ENCODE data around the gene TMEM97. TPM values are rescaled to one million over a fixed set of nuclear protein-coding genes. Genes with fewer than 3 reads are reported as not detected.
"Not testable (repeated sequence)": the region's sequence is repeated elsewhere in the genome, so short reads cannot be mapped to it uniquely, and the experiment has no call there.

The TMEM97 gene
- total and polyA plus RNA-seq, 11 donors, result 1.4 to 7.9 (median 3.3) TPM

DNA sequence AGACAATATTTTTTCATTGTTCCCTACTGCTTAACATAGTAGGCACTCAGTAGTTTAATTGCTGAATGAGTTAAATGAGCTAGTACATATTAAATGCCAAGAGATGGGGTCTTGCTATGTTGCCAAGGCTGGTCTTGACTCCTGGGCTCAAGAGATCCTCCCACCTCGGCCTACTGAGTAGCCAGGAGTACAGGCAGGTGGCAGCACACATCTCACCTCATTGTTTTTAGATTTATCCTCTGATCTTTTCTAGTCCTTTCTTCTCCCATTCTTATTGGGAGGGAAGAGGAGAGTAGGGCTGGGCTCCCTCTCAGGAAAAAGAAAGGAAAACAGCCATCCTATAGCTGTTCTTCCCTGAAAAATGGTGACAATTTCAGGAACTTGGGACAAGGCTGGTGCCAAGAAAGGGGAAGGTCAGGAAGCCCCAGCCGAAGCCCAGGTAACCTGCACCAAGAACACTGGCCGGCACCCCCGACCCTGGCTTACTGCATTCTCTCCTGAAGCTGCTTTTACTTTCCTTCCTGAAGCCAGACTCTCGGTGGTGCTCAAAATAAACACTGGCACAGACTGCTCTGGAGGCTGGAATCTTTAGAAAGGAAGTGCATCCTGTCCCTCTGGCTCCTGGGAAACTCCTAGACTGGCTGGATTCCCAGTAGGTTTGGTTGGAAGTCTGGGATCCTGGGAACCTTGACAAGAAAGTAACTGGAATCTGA is 19.2 kb downstream of the TMEM97 start:
- DNase-seq (peak in 3 of 5 donors; percentile 50 to 75 (median 65)), ATAC-seq (peak in 1 of 4 donors; percentile 12)
- peak in 1 of 2 donors; percentile 31 for TF ChIP-seq POLR2A (IDR thresholded peaks at IDR 0.05)
- TF ChIP-seq, protein P1, sequence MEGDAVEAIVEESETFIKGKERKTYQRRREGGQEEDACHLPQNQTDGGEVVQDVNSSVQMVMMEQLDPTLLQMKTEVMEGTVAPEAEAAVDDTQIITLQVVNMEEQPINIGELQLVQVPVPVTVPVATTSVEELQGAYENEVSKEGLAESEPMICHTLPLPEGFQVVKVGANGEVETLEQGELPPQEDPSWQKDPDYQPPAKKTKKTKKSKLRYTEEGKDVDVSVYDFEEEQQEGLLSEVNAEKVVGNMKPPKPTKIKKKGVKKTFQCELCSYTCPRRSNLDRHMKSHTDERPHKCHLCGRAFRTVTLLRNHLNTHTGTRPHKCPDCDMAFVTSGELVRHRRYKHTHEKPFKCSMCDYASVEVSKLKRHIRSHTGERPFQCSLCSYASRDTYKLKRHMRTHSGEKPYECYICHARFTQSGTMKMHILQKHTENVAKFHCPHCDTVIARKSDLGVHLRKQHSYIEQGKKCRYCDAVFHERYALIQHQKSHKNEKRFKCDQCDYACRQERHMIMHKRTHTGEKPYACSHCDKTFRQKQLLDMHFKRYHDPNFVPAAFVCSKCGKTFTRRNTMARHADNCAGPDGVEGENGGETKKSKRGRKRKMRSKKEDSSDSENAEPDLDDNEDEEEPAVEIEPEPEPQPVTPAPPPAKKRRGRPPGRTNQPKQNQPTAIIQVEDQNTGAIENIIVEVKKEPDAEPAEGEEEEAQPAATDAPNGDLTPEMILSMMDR (IDR thresholded peaks at IDR 0.05), result peak in 2 of 12 donors; percentile 7 to 19
- peak overlapping the region; percentile 62 to 100 (median 98) for H3K27ac ChIP-seq
- H3K27me3 ChIP-seq, result no peaks in the 10 kb centered on the region
- intact Hi-C loops (cut with DNase I), result loop anchor here in 3 of 10 donors (5.0 to 10.0 kb wide), 3 partner anchors 607 to 617 kb away; partner anchors contain the start of gene PHF12 (in 2 of the 3)
- peaks cover 0 to 62% (median 54%) of the 10 kb centered on the region in 12 donors for H3K4me1 ChIP-seq
- H3K9me3 ChIP-seq, result no peaks in the 10 kb centered on the region
- 28 to 38% (median 33%) methylated on average over 5 of the region's 5 CpGs for WGBS, 4 donors
- peak overlapping the region in 10 of 12 donors; percentile 2 to 97 (median 31) for H3K4me3 ChIP-seq
- peaks cover 0 to 41% (median 39%) of the 10 kb centered on the region in 9 donors for H3K36me3 ChIP-seq

DNA sequence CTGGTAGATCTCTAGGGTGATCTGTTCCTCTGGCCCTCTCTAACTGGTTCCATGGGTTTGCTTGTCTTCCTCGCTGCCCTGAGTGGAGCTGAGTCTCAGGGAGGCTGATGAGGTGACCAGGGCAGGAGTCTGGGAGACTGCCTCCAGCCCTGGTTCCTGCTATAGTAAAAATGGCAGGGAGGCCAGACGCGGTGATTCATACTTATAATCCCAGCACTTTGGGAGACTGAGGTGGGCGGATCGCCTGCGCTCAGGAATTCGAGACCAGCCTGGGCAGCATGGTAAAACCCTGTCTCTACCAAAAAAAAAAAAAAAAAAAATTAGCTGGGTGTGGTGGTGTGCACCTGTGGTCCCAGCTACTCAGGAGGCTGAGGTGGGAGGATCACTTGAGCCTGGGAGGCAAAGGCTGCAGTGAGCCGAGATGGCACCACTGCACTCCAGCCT is 19.8 kb downstream of the TMEM97 start:
- intact Hi-C loops (cut with DNase I), result loop anchor here in 3 of 10 donors (5.0 to 10.0 kb wide), 3 partner anchors 606 to 616 kb away; partner anchors contain the start of gene PHF12 (in 2 of the 3)
- Histone ChIP-seq H3K36me3 (peaks cover 1 to 47% (median 45%) of the 10 kb centered on the region in 9 donors), H3K27ac (peak overlapping the region in 11 of 12 donors; percentile 93 to 100 (median 98)), H3K4me1 (peaks cover 0 to 62% (median 48%) of the 10 kb centered on the region in 12 donors), H3K4me3 (peak overlapping the region in 7 of 12 donors; percentile 15 to 93 (median 25))
- ATAC-seq, H3K9me3 ChIP-seq, DNase-seq, H3K27me3 ChIP-seq: not testable (repeated sequence)
- 69 to 79% (median 75%) methylated on average over 7 to 8 of the region's 8 CpGs for WGBS, 4 donors

DNA sequence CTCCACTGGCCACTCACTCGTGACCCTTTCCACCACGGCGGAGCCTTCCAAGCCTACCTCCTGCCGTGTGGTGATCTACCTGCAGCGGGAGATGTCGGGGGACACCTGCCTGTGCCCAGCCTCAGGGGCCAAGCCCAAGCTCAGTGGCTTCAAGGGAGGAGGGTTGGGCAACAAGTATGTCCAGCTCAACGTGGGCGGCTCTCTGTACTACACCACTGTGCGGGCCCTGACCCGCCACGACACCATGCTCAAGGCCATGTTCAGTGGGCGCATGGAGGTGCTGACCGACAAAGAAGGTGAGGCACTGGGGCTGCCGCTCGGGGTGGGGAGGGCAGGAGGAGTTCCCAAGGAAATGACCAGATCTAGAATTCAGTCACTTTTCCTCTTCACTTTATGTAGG is 20.4 kb downstream of the TMEM97 start:
- ATAC-seq (no peak), DNase-seq (no peak)
- intact Hi-C loops (cut with DNase I), result loop anchor here in 3 of 10 donors (5.0 to 10.0 kb wide), 3 partner anchors 605 to 615 kb away; partner anchors contain the start of gene PHF12 (in 2 of the 3)
- H3K4me3 ChIP-seq, result peak overlapping the region in 1 of 12 donors; percentile 15
- peaks cover 4 to 54% (median 51%) of the 10 kb centered on the region in 9 donors for H3K36me3 ChIP-seq
- TF ChIP-seq POLR2A (IDR thresholded peaks at IDR 0.05), result no peak
- TF ChIP-seq, protein P1 (IDR thresholded peaks at IDR 0.05), result no peak
- H3K9me3 ChIP-seq, result no peaks in the 10 kb centered on the region
- H3K27me3 ChIP-seq, result no peaks in the 10 kb centered on the region
- H3K27ac ChIP-seq, result peak overlapping the region in 11 of 12 donors; percentile 15 to 100 (median 98)
- WGBS, 4 donors, result 82 to 92% (median 91%) methylated on average over 15 of the region's 15 CpGs
- peaks cover 0 to 57% (median 41%) of the 10 kb centered on the region in 12 donors for H3K4me1 ChIP-seq

DNA sequence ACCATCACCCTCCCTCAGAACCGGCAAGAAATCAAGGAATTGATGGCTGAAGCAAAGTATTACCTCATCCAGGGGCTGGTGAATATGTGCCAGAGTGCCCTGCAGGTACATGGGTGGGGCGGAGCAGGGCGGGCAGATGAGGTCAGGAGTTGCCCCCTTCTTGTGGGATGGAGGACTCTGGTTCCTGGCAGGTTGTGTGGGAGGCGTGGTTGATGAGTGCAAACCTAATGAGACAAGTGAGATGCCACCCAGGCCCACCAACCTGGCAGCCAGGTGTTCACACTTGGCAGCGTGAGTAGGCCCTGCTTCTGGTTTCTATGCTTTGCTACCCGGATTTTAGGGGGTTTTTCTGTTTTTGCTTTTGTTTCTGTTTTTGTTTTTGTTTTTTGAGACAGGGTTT is 21.4 kb downstream of the TMEM97 start:
- Histone ChIP-seq H3K36me3 (peaks cover 4 to 63% (median 61%) of the 10 kb centered on the region in 9 donors), H3K27ac (peak overlapping the region in 1 of 12 donors; percentile 99), H3K27me3 (no peaks in the 10 kb centered on the region), H3K4me1 (peaks cover 0 to 61% (median 41%) of the 10 kb centered on the region in 12 donors), H3K9me3 (no peaks in the 10 kb centered on the region), H3K4me3 (no peak overlapping the region)
- TF ChIP-seq POLR2A (IDR thresholded peaks at IDR 0.05), result no peak
- TF ChIP-seq, protein P1 (IDR thresholded peaks at IDR 0.05), result no peak
- intact Hi-C loops (cut with DNase I), result no loop called here
- DNase-seq (no peak), ATAC-seq (no peak)
- 87 to 97% (median 88%) methylated on average over 6 of the region's 6 CpGs for WGBS, 4 donors

All from heart left ventricle (tissue), 16 donors.